Measurements from ENCODE around the gene GLMN.

DNA sequence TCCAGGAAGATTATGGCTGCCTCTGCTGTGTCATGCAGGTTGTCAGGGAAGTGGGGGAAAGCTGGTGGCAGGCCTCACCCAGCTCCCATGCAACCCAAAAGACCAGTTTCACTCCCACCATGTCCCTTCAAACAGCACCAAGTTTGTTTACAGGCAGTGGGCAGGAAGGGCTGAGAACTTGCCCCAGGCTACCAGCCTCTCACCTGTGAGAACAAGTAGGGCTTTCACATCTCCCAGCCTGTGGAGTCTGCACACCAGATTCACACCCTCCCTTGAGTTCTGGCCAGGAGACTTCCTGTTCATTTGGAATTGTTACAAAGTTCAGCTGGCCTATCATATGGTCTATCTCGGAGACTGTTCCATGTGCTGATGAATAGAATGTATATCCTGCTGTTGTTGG lies 27.9 kb upstream of the GLMN start:
- TF ChIP-seq MIXL1 (CRISPR knock-in tag; IDR thresholded peaks at IDR 0.05) (no peak), CREM (IDR thresholded peaks at IDR 0.05) (no peak), CREM (CRISPR knock-in tag; IDR thresholded peaks at IDR 0.05) (no peak), ZNF720 (CRISPR knock-in tag; IDR thresholded peaks at IDR 0.05) (no peak), DMAP1 (CRISPR knock-in tag; IDR thresholded peaks at IDR 0.05) (no peak), MIER3 (CRISPR knock-in tag; IDR thresholded peaks at IDR 0.05; ENCODE audit: borderline replicate concordance) (no peak), GATAD2A (CRISPR knock-in tag; IDR thresholded peaks at IDR 0.05) (no peak), NFATC3 (CRISPR knock-in tag; IDR thresholded peaks at IDR 0.05) (no peak), RFX5 (IDR thresholded peaks at IDR 0.05; ENCODE audit: low read depth, low read length) (no peak), SP1 (IDR thresholded peaks at IDR 0.05) (no peak), SP1 (CRISPR knock-in tag; IDR thresholded peaks at IDR 0.05) (no peak), ZNF317 (CRISPR knock-in tag; IDR thresholded peaks at IDR 0.05) (no peak)
- TF ChIP-seq, protein P1, sequence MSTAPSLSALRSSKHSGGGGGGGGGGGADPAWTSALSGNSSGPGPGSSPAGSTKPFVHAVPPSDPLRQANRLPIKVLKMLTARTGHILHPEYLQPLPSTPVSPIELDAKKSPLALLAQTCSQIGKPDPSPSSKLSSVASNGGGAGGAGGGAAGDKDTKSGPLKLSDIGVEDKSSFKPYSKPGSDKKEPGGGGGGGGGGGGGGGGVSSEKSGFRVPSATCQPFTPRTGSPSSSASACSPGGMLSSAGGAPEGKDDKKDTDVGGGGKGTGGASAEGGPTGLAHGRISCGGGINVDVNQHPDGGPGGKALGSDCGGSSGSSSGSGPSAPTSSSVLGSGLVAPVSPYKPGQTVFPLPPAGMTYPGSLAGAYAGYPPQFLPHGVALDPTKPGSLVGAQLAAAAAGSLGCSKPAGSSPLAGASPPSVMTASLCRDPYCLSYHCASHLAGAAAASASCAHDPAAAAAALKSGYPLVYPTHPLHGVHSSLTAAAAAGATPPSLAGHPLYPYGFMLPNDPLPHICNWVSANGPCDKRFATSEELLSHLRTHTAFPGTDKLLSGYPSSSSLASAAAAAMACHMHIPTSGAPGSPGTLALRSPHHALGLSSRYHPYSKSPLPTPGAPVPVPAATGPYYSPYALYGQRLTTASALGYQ (CRISPR knock-in tag; IDR thresholded peaks at IDR 0.05), result no peak
- TF ChIP-seq, protein P2, sequence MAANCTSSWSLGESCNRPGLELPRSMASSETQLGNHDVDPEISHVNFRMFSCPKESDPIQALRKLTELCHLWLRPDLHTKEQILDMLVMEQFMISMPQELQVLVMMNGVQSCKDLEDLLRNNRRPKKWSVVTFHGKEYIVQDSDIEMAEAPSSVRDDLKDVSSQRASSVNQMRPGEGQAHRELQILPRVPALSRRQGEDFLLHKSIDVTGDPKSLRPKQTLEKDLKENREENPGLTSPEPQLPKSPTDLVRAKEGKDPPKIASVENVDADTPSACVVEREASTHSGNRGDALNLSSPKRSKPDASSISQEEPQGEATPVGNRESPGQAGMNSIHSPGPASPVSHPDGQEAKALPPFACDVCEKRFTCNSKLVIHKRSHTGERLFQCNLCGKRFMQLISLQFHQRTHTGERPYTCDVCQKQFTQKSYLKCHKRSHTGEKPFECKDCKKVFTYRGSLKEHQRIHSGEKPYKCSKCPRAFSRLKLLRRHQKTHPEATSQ (CRISPR knock-in tag; IDR thresholded peaks at IDR 0.05; ENCODE audit: borderline replicate concordance), result no peak
- TF ChIP-seq, protein P3, sequence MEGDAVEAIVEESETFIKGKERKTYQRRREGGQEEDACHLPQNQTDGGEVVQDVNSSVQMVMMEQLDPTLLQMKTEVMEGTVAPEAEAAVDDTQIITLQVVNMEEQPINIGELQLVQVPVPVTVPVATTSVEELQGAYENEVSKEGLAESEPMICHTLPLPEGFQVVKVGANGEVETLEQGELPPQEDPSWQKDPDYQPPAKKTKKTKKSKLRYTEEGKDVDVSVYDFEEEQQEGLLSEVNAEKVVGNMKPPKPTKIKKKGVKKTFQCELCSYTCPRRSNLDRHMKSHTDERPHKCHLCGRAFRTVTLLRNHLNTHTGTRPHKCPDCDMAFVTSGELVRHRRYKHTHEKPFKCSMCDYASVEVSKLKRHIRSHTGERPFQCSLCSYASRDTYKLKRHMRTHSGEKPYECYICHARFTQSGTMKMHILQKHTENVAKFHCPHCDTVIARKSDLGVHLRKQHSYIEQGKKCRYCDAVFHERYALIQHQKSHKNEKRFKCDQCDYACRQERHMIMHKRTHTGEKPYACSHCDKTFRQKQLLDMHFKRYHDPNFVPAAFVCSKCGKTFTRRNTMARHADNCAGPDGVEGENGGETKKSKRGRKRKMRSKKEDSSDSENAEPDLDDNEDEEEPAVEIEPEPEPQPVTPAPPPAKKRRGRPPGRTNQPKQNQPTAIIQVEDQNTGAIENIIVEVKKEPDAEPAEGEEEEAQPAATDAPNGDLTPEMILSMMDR (CRISPR knock-in tag; IDR thresholded peaks at IDR 0.05), result no peak
